Measurements from ENCODE around the gene CACNG3.
A peak's percentile ranks its signal among the peaks of the same experiment; 100 is the strongest.
"Not testable (repeated sequence)": the region's sequence is repeated elsewhere in the genome, so short reads cannot be mapped to it uniquely, and the experiment has no call there.

The CACNG3 gene

DNA sequence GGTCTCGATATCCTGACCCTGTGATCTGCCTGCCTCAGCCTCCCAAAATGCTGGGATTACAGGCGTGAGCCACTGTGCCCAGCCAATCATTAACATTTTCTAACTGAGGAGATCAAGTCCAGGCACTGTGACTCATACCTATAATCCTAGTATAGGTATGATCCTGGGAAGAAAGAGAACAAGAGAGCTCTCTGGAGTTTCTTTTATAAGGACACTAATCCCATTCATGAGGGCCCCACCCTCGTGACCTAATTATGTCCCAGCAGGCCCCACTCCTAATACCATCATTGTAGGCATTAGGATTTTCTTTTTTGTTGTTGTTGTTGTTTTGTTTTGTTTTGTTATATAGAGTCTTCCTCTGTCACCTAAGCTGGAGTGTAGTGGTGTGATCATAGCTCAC is 80.4 kb downstream of the CACNG3 start:
- no peak overlapping the region for H3K4me3 ChIP-seq (ENCODE audit: low read depth, low read length)
- no peaks in the 10 kb centered on the region for H3K27me3 ChIP-seq (ENCODE audit: control insufficient read depth, insufficient read depth, low read length)
- no peak overlapping the region for H3K9ac ChIP-seq (ENCODE audit: low read depth, low read length)
- no peaks in the 10 kb centered on the region for H3K4me1 ChIP-seq (ENCODE audit: control insufficient read depth, insufficient read depth, low read length)
- H3K36me3 ChIP-seq (ENCODE audit: control insufficient read depth, insufficient read depth, low read length), result no peaks in the 10 kb centered on the region
- no peak overlapping the region for H3K27ac ChIP-seq (ENCODE audit: low read depth, low read length)
- H3K9me3 ChIP-seq (ENCODE audit: control insufficient read depth, insufficient read depth, low read length), result no peaks in the 10 kb centered on the region

DNA sequence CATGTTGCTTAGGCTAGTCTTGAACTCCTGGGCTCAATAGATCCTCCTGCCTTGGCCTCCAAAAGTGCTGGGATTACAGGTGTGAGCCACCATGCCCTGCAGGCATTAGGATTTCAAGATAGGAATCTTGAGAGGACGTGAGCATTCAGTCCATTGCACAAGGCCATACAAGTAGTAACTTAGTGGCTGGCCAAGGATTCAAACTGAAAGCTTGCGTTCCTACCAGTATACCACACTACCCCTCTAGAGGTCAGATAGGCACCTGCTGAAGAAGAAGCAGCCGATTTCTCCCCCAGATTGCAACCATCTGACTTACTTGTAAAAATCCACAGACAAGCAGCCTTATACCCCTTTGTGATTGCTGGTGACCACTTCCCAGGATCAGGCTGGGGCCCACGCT is 80.9 kb downstream of the CACNG3 start:
- Histone ChIP-seq H3K9me3 (ENCODE audit: control insufficient read depth, insufficient read depth, low read length) (no peaks in the 10 kb centered on the region), H3K9ac (ENCODE audit: low read depth, low read length) (no peak overlapping the region), H3K4me1 (ENCODE audit: control insufficient read depth, insufficient read depth, low read length) (no peaks in the 10 kb centered on the region), H3K36me3 (ENCODE audit: control insufficient read depth, insufficient read depth, low read length) (no peaks in the 10 kb centered on the region), H3K27ac (ENCODE audit: low read depth, low read length) (no peak overlapping the region), H3K27me3 (ENCODE audit: control insufficient read depth, insufficient read depth, low read length) (no peaks in the 10 kb centered on the region), H3K4me3 (ENCODE audit: low read depth, low read length) (no peak overlapping the region)

GRCh38 chr16:24343829-24344228 is 87.7 kb downstream of the CACNG3 start:
- not testable (repeated sequence) for H3K4me3 ChIP-seq (ENCODE audit: low read depth, low read length); H3K27ac ChIP-seq (ENCODE audit: low read depth, low read length); H3K27me3 ChIP-seq (ENCODE audit: control insufficient read depth, insufficient read depth, low read length); H3K9me3 ChIP-seq (ENCODE audit: control insufficient read depth, insufficient read depth, low read length); H3K9ac ChIP-seq (ENCODE audit: low read depth, low read length); H3K36me3 ChIP-seq (ENCODE audit: control insufficient read depth, insufficient read depth, low read length)
- peaks cover 31% of the 10 kb centered on the region for H3K4me1 ChIP-seq (ENCODE audit: control insufficient read depth, insufficient read depth, low read length)

DNA sequence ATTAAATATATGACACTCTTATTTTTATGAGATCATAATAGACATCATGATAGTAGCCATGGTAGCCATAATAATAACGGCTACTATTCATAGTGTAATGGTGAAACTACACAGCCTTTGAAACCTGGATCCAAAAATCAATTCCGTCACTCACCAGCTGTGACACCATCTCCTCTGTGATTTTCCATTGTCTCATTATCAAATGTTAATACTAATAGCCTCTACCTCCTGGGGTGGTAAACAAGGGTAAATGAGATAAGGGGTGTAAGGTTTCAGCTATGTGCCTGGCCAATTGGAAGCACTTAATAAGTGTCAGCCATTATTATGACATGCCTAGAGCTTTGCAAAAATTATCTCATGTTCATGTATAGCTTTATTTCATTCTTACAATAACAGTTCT is 88.6 kb downstream of the CACNG3 start:
- no peak overlapping the region for H3K4me3 ChIP-seq (ENCODE audit: low read depth, low read length)
- no peaks in the 10 kb centered on the region for H3K27me3 ChIP-seq (ENCODE audit: control insufficient read depth, insufficient read depth, low read length)
- peaks cover 40% of the 10 kb centered on the region for H3K4me1 ChIP-seq (ENCODE audit: control insufficient read depth, insufficient read depth, low read length)
- no peak overlapping the region for H3K9ac ChIP-seq (ENCODE audit: low read depth, low read length)
- H3K9me3 ChIP-seq (ENCODE audit: control insufficient read depth, insufficient read depth, low read length), result no peaks in the 10 kb centered on the region
- no peak overlapping the region for H3K27ac ChIP-seq (ENCODE audit: low read depth, low read length)
- H3K36me3 ChIP-seq (ENCODE audit: control insufficient read depth, insufficient read depth, low read length), result no peaks in the 10 kb centered on the region

DNA sequence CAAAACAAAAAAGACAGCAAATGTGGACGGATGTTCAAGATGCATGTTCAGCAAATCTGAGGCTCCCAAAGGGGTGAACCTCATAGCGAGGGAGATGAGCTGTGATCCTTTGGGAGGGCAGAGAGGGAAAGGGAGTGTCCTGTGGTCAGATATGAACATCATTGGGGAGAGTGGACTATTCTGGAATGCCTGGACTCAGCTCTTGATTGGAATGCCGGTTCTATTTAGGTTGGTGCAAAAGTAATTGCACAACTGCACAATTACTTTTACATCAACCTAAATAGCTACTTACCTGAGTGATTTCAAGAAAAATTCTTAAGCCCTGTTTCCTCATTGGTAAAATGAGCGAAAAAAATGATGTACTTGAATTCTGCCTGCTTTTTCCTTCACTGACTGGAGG is 89.6 kb downstream of the CACNG3 start:
- Histone ChIP-seq H3K9me3 (ENCODE audit: control insufficient read depth, insufficient read depth, low read length) (no peaks in the 10 kb centered on the region), H3K27ac (ENCODE audit: low read depth, low read length) (no peak overlapping the region), H3K4me1 (ENCODE audit: control insufficient read depth, insufficient read depth, low read length) (peaks cover 41% of the 10 kb centered on the region), H3K9ac (ENCODE audit: low read depth, low read length) (no peak overlapping the region), H3K4me3 (ENCODE audit: low read depth, low read length) (no peak overlapping the region), H3K36me3 (ENCODE audit: control insufficient read depth, insufficient read depth, low read length) (no peaks in the 10 kb centered on the region), H3K27me3 (ENCODE audit: control insufficient read depth, insufficient read depth, low read length) (no peaks in the 10 kb centered on the region)

- no peak overlapping the region for H3K4me3 ChIP-seq (ENCODE audit: low read depth, low read length)
- H3K27me3 ChIP-seq (ENCODE audit: control insufficient read depth, insufficient read depth, low read length), result no peaks in the 10 kb centered on the region
- no peaks in the 10 kb centered on the region for H3K36me3 ChIP-seq (ENCODE audit: control insufficient read depth, insufficient read depth, low read length)
- no peaks in the 10 kb centered on the region for H3K9me3 ChIP-seq (ENCODE audit: control insufficient read depth, insufficient read depth, low read length)
- peak overlapping the region; percentile 46 for H3K27ac ChIP-seq (ENCODE audit: low read depth, low read length)
- H3K4me1 ChIP-seq (ENCODE audit: control insufficient read depth, insufficient read depth, low read length), result peaks cover 41% of the 10 kb centered on the region
- no peak overlapping the region for H3K9ac ChIP-seq (ENCODE audit: low read depth, low read length)
These were observed 90.6 kb downstream of the CACNG3 start for GRCh38 chr16:24346734-24347133.

- Histone ChIP-seq H3K4me1 (ENCODE audit: control insufficient read depth, insufficient read depth, low read length) (peaks cover 41% of the 10 kb centered on the region), H3K9me3 (ENCODE audit: control insufficient read depth, insufficient read depth, low read length) (no peaks in the 10 kb centered on the region), H3K27me3 (ENCODE audit: control insufficient read depth, insufficient read depth, low read length) (no peaks in the 10 kb centered on the region), H3K4me3 (ENCODE audit: low read depth, low read length) (no peak overlapping the region), H3K9ac (ENCODE audit: low read depth, low read length) (no peak overlapping the region), H3K36me3 (ENCODE audit: control insufficient read depth, insufficient read depth, low read length) (no peaks in the 10 kb centered on the region), H3K27ac (ENCODE audit: low read depth, low read length) (no peak overlapping the region)
These were observed 91.4 kb downstream of the CACNG3 start for GRCh38 chr16:24347556-24347955.

- H3K36me3 ChIP-seq (ENCODE audit: control insufficient read depth, insufficient read depth, low read length), result no peaks in the 10 kb centered on the region
- no peak overlapping the region for H3K4me3 ChIP-seq (ENCODE audit: low read depth, low read length)
- peak overlapping the region; percentile 82 for H3K27ac ChIP-seq (ENCODE audit: low read depth, low read length)
- H3K4me1 ChIP-seq (ENCODE audit: control insufficient read depth, insufficient read depth, low read length), result peaks cover 41% of the 10 kb centered on the region
- no peak overlapping the region for H3K9ac ChIP-seq (ENCODE audit: low read depth, low read length)
- H3K9me3 ChIP-seq (ENCODE audit: control insufficient read depth, insufficient read depth, low read length), result no peaks in the 10 kb centered on the region
- H3K27me3 ChIP-seq (ENCODE audit: control insufficient read depth, insufficient read depth, low read length), result no peaks in the 10 kb centered on the region
These were observed 92.6 kb downstream of the CACNG3 start for GRCh38 chr16:24348545-24349290.

DNA sequence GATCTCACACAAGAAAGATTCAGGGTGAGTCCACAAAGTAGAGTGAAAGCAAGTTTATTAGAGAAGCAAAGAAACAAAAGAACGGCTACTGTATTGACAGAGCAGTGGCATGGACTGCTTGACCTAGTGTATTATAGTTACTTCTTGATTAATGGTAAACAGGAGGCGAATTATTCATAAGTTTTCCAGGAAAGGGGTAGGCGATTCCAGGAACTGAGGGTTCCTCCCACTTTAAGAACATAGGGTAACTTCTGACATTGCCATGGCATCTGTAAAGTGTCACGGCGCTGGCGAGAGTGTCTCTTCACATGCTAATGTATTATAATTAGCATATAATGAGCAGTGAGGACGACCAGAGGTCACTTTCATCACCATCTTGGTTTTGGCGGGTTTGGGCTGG is 93.2 kb downstream of the CACNG3 start:
- no peaks in the 10 kb centered on the region for H3K9me3 ChIP-seq (ENCODE audit: control insufficient read depth, insufficient read depth, low read length)
- peaks cover 41% of the 10 kb centered on the region for H3K4me1 ChIP-seq (ENCODE audit: control insufficient read depth, insufficient read depth, low read length)
- H3K27me3 ChIP-seq (ENCODE audit: control insufficient read depth, insufficient read depth, low read length), result no peaks in the 10 kb centered on the region
- H3K9ac ChIP-seq (ENCODE audit: low read depth, low read length), result no peak overlapping the region
- H3K4me3 ChIP-seq (ENCODE audit: low read depth, low read length), result no peak overlapping the region
- H3K36me3 ChIP-seq (ENCODE audit: control insufficient read depth, insufficient read depth, low read length), result no peaks in the 10 kb centered on the region
- peak overlapping the region; percentile 82 for H3K27ac ChIP-seq (ENCODE audit: low read depth, low read length)

DNA sequence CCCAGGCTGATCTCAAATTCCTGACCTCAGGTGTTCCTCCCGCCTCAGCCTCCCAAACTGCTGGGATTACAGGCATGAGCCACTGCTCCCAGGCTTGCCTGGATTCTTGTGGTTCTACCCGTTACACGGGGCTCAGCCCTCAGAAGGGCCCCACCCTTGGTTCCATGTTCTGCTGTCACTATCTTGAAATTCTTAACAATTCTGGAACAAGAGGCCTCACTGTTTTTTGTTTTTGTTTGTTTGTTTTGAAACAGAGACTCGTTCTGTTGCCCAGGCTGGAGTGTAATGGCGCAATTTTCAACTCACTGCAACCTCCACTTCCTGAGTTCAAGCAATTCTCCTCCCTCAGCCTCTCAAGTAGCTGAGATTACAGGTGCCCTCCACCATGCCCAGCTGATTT is 96.6 kb downstream of the CACNG3 start:
- Histone ChIP-seq H3K36me3 (ENCODE audit: control insufficient read depth, insufficient read depth, low read length) (no peaks in the 10 kb centered on the region), H3K27me3 (ENCODE audit: control insufficient read depth, insufficient read depth, low read length) (no peaks in the 10 kb centered on the region), H3K4me1 (ENCODE audit: control insufficient read depth, insufficient read depth, low read length) (peaks cover 21% of the 10 kb centered on the region), H3K9ac (ENCODE audit: low read depth, low read length) (no peak overlapping the region), H3K4me3 (ENCODE audit: low read depth, low read length) (no peak overlapping the region), H3K9me3 (ENCODE audit: control insufficient read depth, insufficient read depth, low read length) (no peaks in the 10 kb centered on the region), H3K27ac (ENCODE audit: low read depth, low read length) (no peak overlapping the region)

DNA sequence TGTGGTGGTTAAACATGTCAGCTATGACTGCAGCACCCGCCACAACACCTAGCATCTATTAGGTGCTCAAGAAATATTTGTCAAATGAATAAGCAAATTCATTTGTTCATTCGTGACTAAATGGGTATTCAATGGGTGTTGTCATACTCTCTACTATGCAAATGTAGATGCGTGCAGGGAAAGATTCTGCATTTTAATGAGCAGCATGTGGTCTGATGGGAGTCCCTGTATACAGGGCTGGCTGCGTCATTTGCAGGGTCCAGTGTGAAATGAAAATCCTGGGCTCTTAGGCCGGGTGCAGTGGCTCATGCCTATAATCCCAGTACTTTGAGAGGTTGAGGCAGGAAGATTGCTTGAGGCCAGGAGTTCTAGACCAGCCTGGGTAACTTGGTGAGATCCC is 97.5 kb downstream of the CACNG3 start:
- Histone ChIP-seq H3K9me3 (ENCODE audit: control insufficient read depth, insufficient read depth, low read length) (no peaks in the 10 kb centered on the region), H3K36me3 (ENCODE audit: control insufficient read depth, insufficient read depth, low read length) (no peaks in the 10 kb centered on the region), H3K27me3 (ENCODE audit: control insufficient read depth, insufficient read depth, low read length) (no peaks in the 10 kb centered on the region)

More for the DNA sequence above, 97.5 kb downstream of the CACNG3 start:
- peaks cover 13% of the 10 kb centered on the region for H3K4me1 ChIP-seq (ENCODE audit: control insufficient read depth, insufficient read depth, low read length)
- no peak overlapping the region for H3K9ac ChIP-seq (ENCODE audit: low read depth, low read length)
- H3K27ac ChIP-seq (ENCODE audit: low read depth, low read length), result no peak overlapping the region
- no peak overlapping the region for H3K4me3 ChIP-seq (ENCODE audit: low read depth, low read length)
